Neural progenitor cell (in vitro differentiated cells): ENCODE results near the gene P2RY11. TPM values are rescaled to one million over a fixed set of nuclear protein-coding genes. Genes with fewer than 3 reads are reported as not detected.

Source experiments
- DNase-seq: peaks from one replicate; pipeline ENCODE4 v3.0.0-alpha.2; 2016; ENCODE audit warnings: low spot score
- H2AFZ ChIP-seq: fragments of 200-600 bp; sonication (generic); replicated peaks from 2 replicates; pipeline ENCODE4 v1.6.1; 2016; ENCODE audit warnings: antibody characterized with exemption
- H3F3A ChIP-seq: fragments of 200-600 bp; sonication (generic); 2 replicates; pipeline ENCODE4 v1.6.1; 2016; ENCODE audit warnings: antibody characterized with exemption, low read depth
- H3K27ac ChIP-seq: fragments of 200-600 bp; sonication (generic); 2 replicates; pipeline ENCODE4 v1.5.1; 2016; ENCODE audit warnings: mild to moderate bottlenecking
- H3K27me3 ChIP-seq: fragments of 200-600 bp; sonication (generic); 2 replicates; pipeline ENCODE4 v1.6.1; 2016; ENCODE audit warnings: mild to moderate bottlenecking, moderate library complexity
- H3K36me3 ChIP-seq: fragments of 200-600 bp; sonication (generic); 2 replicates; pipeline ENCODE4 v1.5.1; 2016
- H3K4me1 ChIP-seq: fragments of 200-600 bp; sonication (generic); 2 replicates; pipeline ENCODE4 v1.6.1; 2016; ENCODE audit warnings: mixed run types
- H3K4me2 ChIP-seq: fragments of 200-600 bp; sonication (generic); 2 replicates; pipeline ENCODE4 v1.6.1; 2016
- H3K4me3 ChIP-seq: fragments of 200-600 bp; sonication (generic); 2 replicates; pipeline ENCODE4 v1.5.1; 2016
- H3K79me2 ChIP-seq: fragments of 200-600 bp; sonication (generic); 2 replicates; pipeline ENCODE4 v1.6.1; 2016; ENCODE audit warnings: low read depth
- H3K9ac ChIP-seq: fragments of 200-600 bp; sonication (generic); 2 replicates; pipeline ENCODE4 v1.6.1; 2016
- H3K9me3 ChIP-seq: fragments of 200-600 bp; sonication (generic); 2 replicates; pipeline ENCODE4 v1.5.1; 2016; ENCODE audit warnings: low read depth
- H4K20me1 ChIP-seq: fragments of 200-600 bp; sonication (generic); 2 replicates; pipeline ENCODE4 v1.6.1; 2016; ENCODE audit warnings: low read depth
- H3K27ac Mint-ChIP-seq: 3 replicates; pipeline ENCODE4 v1.8.0; 2021; ENCODE audit warnings: mixed read lengths
- H3K27me3 Mint-ChIP-seq: 2 replicates; pipeline ENCODE4 v1.8.0; 2022; ENCODE audit warnings: low read depth, mild to moderate bottlenecking, inconsistent platforms, moderate library complexity, mixed read lengths; ENCODE audit not compliant: insufficient read depth
- H3K36me3 Mint-ChIP-seq: 3 replicates; pipeline ENCODE4 v1.8.0; 2021; ENCODE audit warnings: mixed read lengths
- H3K4me1 Mint-ChIP-seq: 3 replicates; pipeline ENCODE4 v1.8.0; 2021; ENCODE audit warnings: mixed read lengths
- H3K4me3 Mint-ChIP-seq: 3 replicates; pipeline ENCODE4 v1.8.0; 2021; ENCODE audit warnings: mild to moderate bottlenecking, moderate library complexity, mixed read lengths
- H3K9me3 Mint-ChIP-seq: 3 replicates; pipeline ENCODE4 v1.8.0; 2020; ENCODE audit warnings: mixed read lengths
- EZH2 ChIP-seq: fragments of 200-600 bp; sonication (generic); IDR thresholded peaks from 2 replicates; pipeline ENCODE4 v1.6.1; 2017; ENCODE audit warnings: antibody characterized with exemption, mild to moderate bottlenecking, moderate library complexity
- EZH2phosphoT487 ChIP-seq: fragments of 200-600 bp; sonication (generic); IDR thresholded peaks from 2 replicates; pipeline ENCODE4 v1.6.1; 2017; ENCODE audit warnings: antibody characterized with exemption
- total RNA-seq: library from RNA; depleted of rRNA; stranded (reverse); fragments of >200 nt; gene quantifications from 2 replicates; pipeline ENCODE4 v1.2.3, GENCODE V29; 2015; ENCODE audit warnings: low replicate concordance
- TF ChIP-seq, protein P1 (sequence below): fragments of 200-600 bp; sonication (generic); IDR thresholded peaks from 2 replicates; pipeline ENCODE4 v1.5.1; 2017; ENCODE audit warnings: antibody characterized with exemption, mild to moderate bottlenecking

P2RY11 gene
- total RNA-seq, 1 donor from 2014 or later = not detected

DNA sequence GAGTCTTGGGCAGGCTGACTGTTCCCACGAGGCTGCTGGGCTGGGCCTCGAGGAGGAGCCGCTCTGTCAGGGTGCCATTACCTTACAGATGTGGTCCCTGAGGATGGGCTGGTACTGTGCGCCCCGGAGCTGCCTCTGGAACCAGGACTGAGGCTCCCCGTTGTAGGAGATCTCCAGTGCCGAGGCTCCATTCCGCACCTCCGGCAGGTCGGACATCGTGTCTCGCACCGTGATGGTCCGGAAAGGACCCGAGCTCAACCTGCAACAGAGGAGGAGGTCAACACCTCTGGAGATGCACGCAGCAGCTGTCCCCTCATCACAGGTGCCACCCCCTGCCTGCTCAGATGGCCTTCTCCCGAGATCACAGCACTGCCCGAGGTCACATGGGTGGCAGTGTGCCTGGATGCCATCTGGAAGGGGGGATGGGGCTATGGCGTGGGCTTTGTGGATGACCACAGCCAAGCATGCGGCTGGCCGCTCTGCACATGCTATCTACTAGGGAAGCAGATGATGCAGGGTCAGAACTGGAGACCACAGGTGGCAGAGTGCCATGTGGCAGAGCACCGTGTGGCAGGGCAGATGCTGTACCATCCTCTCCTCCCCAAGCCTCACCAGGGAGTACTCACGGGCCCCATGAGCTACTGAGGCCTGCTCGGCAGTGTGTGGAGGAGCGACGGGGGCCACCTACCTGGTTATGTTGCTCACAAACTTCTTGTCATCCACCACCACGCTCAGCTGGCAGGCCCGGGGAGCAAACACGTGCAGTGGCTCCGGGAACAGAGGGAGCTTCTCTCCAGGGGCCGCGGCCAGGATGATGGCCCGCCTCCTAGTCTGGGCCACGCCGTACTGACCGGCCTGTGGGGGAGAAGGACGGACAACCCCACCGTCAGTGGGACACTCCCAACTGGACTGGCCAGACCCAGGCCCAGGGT is 26.5 kb downstream of the P2RY11 start:
- H4K20me1 ChIP-seq = no peaks in the 10 kb centered on the region
- no peaks in the 10 kb centered on the region for H3K79me2 ChIP-seq
- no peaks in the 10 kb centered on the region for H3K36me3 ChIP-seq
- no peaks in the 10 kb centered on the region for H3F3A ChIP-seq
- no peaks in the 10 kb centered on the region for H3K4me1 ChIP-seq
- H3K9me3 Mint-ChIP-seq = no peaks in the 10 kb centered on the region
- H3K27ac ChIP-seq = no peak overlapping the region
- peaks cover 17% of the 10 kb centered on the region for H3K36me3 Mint-ChIP-seq
- H3K4me3 Mint-ChIP-seq = no peak overlapping the region
- no peak for TF ChIP-seq EZH2phosphoT487
- H2AFZ ChIP-seq = no peak overlapping the region
- no peaks in the 10 kb centered on the region for H3K4me1 Mint-ChIP-seq
- H3K27me3 ChIP-seq = no peaks in the 10 kb centered on the region
- no peak for DNase-seq
- no peak overlapping the region for H3K4me2 ChIP-seq
- no peak overlapping the region for H3K27ac Mint-ChIP-seq
- no peaks in the 10 kb centered on the region for H3K9me3 ChIP-seq
- peaks cover 6% of the 10 kb centered on the region for H3K27me3 Mint-ChIP-seq
- no peak overlapping the region for H3K9ac ChIP-seq
- H3K4me3 ChIP-seq = no peak overlapping the region

DNA sequence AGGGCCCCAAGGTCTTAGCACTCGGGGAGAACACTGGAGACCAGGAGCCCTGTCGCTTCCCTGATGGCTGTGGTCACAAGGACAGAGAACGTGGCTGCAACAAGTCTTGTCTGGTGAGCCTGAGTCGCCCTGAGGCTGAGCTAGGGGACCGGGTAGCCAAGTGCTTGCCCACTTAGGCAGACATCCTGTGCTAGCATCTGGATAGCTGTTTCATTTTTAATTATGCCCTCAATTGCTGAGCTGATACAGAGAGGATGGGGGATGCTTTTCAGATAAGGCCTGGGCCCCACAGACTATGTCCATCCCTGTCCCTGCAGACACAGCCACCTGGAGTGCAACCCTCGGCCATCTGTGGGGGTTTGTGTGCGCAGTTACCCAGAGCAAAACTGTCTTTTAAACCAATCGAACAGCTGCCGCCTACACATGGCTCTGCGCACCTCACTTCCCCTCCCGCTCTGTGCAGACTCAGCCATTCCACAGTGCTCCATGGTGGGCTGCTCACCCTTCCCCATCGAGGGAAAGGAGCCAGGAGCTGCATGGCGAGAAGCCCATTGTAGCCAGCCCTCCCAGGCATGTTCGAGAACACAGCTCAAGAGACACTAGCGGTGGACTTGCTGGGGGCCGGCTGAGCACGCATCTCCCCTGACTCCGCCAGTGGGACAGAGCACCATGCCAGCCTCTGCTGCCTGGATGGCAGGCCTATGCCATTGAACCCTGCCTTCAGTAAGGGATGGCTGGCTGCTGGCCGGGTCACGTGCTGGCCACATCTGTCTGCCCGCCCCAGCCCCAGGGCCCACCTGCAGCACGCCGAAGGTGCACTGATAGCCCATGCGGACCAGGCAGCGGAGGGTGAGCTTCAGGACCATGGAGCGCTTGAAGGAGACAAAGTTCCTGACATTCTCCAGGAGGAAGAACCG is 27.6 kb downstream of the P2RY11 start:
- Mint-ChIP-seq H3K27me3 (peaks cover 6% of the 10 kb centered on the region), H3K27ac (no peak overlapping the region), H3K4me3 (no peak overlapping the region), H3K9me3 (no peaks in the 10 kb centered on the region), H3K4me1 (no peaks in the 10 kb centered on the region), H3K36me3 (peaks cover 14% of the 10 kb centered on the region)
- Histone ChIP-seq H3K9me3 (no peaks in the 10 kb centered on the region), H3K36me3 (no peaks in the 10 kb centered on the region), H2AFZ (no peak overlapping the region), H3K27ac (no peak overlapping the region), H4K20me1 (no peaks in the 10 kb centered on the region), H3F3A (no peaks in the 10 kb centered on the region), H3K9ac (no peak overlapping the region), H3K4me2 (no peak overlapping the region), H3K4me1 (no peaks in the 10 kb centered on the region), H3K79me2 (no peaks in the 10 kb centered on the region), H3K27me3 (no peaks in the 10 kb centered on the region), H3K4me3 (no peak overlapping the region)
- TF ChIP-seq, protein P1, sequence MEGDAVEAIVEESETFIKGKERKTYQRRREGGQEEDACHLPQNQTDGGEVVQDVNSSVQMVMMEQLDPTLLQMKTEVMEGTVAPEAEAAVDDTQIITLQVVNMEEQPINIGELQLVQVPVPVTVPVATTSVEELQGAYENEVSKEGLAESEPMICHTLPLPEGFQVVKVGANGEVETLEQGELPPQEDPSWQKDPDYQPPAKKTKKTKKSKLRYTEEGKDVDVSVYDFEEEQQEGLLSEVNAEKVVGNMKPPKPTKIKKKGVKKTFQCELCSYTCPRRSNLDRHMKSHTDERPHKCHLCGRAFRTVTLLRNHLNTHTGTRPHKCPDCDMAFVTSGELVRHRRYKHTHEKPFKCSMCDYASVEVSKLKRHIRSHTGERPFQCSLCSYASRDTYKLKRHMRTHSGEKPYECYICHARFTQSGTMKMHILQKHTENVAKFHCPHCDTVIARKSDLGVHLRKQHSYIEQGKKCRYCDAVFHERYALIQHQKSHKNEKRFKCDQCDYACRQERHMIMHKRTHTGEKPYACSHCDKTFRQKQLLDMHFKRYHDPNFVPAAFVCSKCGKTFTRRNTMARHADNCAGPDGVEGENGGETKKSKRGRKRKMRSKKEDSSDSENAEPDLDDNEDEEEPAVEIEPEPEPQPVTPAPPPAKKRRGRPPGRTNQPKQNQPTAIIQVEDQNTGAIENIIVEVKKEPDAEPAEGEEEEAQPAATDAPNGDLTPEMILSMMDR = no peak
- TF ChIP-seq EZH2 (no peak), EZH2phosphoT487 (no peak)
- DNase-seq = no peak

DNA sequence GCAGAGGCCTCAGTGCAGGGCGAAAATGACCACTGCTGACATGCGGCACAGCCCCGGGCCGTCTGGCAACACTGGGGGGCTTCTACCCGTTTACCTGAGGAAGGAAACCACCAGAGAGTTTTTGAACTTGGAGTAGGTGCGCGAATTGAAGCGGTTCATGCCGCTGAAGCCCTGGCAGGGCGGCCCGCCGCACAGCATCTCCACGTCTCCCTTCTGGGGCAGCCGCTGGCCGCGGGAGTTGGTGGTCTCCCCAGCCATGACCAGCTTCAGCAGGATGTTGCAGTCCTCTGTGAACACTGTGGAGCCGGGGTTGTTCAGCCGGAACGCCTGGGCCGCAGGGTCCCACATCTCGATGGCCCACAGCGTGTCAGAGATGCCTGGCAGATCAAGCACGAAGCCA is 28.5 kb downstream of the P2RY11 start:
- Histone ChIP-seq H2AFZ (no peak overlapping the region), H3K79me2 (no peaks in the 10 kb centered on the region), H3K4me3 (no peak overlapping the region), H3K27me3 (no peaks in the 10 kb centered on the region), H4K20me1 (no peaks in the 10 kb centered on the region), H3K4me1 (no peaks in the 10 kb centered on the region), H3K9me3 (no peaks in the 10 kb centered on the region), H3K27ac (no peak overlapping the region), H3K4me2 (no peak overlapping the region), H3K9ac (no peak overlapping the region), H3F3A (no peaks in the 10 kb centered on the region), H3K36me3 (no peaks in the 10 kb centered on the region)
- H3K4me3 Mint-ChIP-seq = no peak overlapping the region
- peaks cover 6% of the 10 kb centered on the region for H3K27me3 Mint-ChIP-seq
- TF ChIP-seq EZH2phosphoT487 (no peak), EZH2 (no peak)
- TF ChIP-seq, protein P1 = no peak
- DNase-seq = no peak
- no peak overlapping the region for H3K27ac Mint-ChIP-seq
- H3K9me3 Mint-ChIP-seq = no peaks in the 10 kb centered on the region
- H3K4me1 Mint-ChIP-seq = no peaks in the 10 kb centered on the region
- H3K36me3 Mint-ChIP-seq = peaks cover 16% of the 10 kb centered on the region
